ENCODE measurements around the gene PPEF1.

DNA sequence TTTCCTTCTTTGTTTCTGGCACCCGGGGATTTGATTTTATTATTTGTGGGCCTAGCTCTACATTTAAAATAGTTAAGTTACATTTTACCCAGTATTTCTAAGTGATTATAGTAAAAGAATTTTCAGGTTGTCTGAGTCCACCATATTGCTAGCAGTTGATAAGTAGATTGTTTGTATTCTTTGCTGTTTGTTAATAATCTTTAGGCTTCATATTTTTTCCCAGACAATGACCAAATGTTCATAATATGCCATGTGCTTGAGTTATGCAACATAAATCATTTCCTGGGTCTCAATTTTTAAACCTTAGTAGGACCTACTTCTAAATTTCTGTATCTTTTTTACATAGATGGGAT lies 149.2 kb downstream of the PPEF1 start:
- TF ChIP-seq KDM2B (CRISPR knock-in tag; IDR thresholded peaks at IDR 0.05) (no peak), POLR2AphosphoS2 (IDR thresholded peaks at IDR 0.05; ENCODE audit: low read length) (no peak), SETDB1 (IDR thresholded peaks at IDR 0.05; ENCODE audit: low read length) (no peak), CC2D1A (IDR thresholded peaks at IDR 0.05) (no peak), HES1 (IDR thresholded peaks at IDR 0.05; ENCODE audit: low read depth) (no peak), FIP1L1 (IDR thresholded peaks at IDR 0.05; ENCODE audit: low read depth, low read length, poor library complexity, severe bottlenecking) (no peak), GATAD2B (IDR thresholded peaks at IDR 0.05; ENCODE audit: borderline replicate concordance) (no peak), TCF7L2 (IDR thresholded peaks at IDR 0.05; ENCODE audit: low read depth, low read length) (no peak), SRF (CRISPR knock-in tag; IDR thresholded peaks at IDR 0.05) (no peak), SP1 (CRISPR knock-in tag; IDR thresholded peaks at IDR 0.05) (no peak), ZNF282 (CRISPR knock-in tag; IDR thresholded peaks at IDR 0.05) (no peak)
- TF ChIP-seq, protein P1, sequence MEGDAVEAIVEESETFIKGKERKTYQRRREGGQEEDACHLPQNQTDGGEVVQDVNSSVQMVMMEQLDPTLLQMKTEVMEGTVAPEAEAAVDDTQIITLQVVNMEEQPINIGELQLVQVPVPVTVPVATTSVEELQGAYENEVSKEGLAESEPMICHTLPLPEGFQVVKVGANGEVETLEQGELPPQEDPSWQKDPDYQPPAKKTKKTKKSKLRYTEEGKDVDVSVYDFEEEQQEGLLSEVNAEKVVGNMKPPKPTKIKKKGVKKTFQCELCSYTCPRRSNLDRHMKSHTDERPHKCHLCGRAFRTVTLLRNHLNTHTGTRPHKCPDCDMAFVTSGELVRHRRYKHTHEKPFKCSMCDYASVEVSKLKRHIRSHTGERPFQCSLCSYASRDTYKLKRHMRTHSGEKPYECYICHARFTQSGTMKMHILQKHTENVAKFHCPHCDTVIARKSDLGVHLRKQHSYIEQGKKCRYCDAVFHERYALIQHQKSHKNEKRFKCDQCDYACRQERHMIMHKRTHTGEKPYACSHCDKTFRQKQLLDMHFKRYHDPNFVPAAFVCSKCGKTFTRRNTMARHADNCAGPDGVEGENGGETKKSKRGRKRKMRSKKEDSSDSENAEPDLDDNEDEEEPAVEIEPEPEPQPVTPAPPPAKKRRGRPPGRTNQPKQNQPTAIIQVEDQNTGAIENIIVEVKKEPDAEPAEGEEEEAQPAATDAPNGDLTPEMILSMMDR (IDR thresholded peaks at IDR 0.05 in 2 of 3, conservative IDR thresholded peaks at IDR 0.05 in 1 of 3; ENCODE audit: insufficient read depth in 2 of 3, low read depth in 1 of 3, low read length in 3 of 3): no peak
- TF ChIP-seq, protein P2, sequence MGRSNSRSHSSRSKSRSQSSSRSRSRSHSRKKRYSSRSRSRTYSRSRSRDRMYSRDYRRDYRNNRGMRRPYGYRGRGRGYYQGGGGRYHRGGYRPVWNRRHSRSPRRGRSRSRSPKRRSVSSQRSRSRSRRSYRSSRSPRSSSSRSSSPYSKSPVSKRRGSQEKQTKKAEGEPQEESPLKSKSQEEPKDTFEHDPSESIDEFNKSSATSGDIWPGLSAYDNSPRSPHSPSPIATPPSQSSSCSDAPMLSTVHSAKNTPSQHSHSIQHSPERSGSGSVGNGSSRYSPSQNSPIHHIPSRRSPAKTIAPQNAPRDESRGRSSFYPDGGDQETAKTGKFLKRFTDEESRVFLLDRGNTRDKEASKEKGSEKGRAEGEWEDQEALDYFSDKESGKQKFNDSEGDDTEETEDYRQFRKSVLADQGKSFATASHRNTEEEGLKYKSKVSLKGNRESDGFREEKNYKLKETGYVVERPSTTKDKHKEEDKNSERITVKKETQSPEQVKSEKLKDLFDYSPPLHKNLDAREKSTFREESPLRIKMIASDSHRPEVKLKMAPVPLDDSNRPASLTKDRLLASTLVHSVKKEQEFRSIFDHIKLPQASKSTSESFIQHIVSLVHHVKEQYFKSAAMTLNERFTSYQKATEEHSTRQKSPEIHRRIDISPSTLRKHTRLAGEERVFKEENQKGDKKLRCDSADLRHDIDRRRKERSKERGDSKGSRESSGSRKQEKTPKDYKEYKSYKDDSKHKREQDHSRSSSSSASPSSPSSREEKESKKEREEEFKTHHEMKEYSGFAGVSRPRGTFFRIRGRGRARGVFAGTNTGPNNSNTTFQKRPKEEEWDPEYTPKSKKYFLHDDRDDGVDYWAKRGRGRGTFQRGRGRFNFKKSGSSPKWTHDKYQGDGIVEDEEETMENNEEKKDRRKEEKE (IDR thresholded peaks at IDR 0.05; ENCODE audit: borderline replicate concordance in 1 of 2, control insufficient read depth in 1 of 2, low read depth in 2 of 2, low read length in 1 of 2): no peak
- TF ChIP-seq, protein P3, sequence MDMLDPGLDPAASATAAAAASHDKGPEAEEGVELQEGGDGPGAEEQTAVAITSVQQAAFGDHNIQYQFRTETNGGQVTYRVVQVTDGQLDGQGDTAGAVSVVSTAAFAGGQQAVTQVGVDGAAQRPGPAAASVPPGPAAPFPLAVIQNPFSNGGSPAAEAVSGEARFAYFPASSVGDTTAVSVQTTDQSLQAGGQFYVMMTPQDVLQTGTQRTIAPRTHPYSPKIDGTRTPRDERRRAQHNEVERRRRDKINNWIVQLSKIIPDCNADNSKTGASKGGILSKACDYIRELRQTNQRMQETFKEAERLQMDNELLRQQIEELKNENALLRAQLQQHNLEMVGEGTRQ (CRISPR knock-in tag; IDR thresholded peaks at IDR 0.05): no peak
